GM18873 (cell line): ENCODE results near the gene AACS.
"Not testable (repeated sequence)": the region's sequence is repeated elsewhere in the genome, so short reads cannot be mapped to it uniquely, and the experiment has no call there.

Source experiments
- ATAC-seq: cut with Tn5 transposase; IDR thresholded peaks from one replicate; pipeline ENCODE4 v1.9.1; 2021; ENCODE audit warnings: mild to moderate bottlenecking, moderate library complexity, moderate number of reproducible peaks; ENCODE audit not compliant: unreplicated experiment, low FRiP score

The AACS gene

GRCh38 chr12:125090437-125090836 lies 25.2 kb downstream of the AACS start:
- ATAC-seq, result no peak

- no peak for ATAC-seq
Observed at GRCh38 chr12:125091401-125091800, 26.2 kb downstream of the AACS start.

DNA sequence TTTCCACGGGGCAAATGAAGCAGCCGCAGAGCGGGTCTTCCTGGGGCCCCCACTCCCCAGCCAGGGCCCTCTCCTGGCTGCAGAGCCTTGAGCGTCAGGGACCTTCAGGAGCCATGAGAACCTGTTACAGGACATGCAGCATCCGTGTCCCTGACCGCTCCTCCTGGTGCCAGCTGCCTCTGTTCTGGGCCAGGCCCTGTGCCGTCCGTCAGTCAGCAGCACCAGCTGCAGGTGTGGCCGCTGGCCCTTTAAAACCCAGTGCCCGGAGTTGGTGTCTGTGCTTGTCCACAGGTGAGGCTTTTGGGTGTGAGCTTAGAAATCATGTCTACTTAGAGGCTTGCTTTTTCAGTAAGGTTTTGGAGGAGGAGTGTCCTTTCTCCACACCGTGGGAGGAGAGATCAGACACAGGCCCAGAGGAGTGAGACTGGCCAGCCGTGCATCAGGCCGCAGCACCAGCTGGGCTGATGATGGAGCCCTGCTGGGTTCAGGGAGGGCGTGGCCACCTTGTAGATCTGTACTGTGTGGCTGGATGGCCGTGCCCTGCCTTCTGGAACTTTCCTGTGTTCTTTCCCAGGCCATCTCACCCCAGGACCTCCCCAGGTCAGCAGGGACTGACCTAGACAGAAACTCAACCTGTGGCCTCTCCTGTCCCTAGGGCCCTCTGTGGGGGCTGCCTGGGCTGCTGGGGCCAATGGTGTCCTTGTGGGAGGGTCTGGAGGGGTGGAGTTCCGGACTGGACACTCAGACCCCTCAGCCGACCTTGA lies 27.1 kb downstream of the AACS start:
- no peak for ATAC-seq

DNA sequence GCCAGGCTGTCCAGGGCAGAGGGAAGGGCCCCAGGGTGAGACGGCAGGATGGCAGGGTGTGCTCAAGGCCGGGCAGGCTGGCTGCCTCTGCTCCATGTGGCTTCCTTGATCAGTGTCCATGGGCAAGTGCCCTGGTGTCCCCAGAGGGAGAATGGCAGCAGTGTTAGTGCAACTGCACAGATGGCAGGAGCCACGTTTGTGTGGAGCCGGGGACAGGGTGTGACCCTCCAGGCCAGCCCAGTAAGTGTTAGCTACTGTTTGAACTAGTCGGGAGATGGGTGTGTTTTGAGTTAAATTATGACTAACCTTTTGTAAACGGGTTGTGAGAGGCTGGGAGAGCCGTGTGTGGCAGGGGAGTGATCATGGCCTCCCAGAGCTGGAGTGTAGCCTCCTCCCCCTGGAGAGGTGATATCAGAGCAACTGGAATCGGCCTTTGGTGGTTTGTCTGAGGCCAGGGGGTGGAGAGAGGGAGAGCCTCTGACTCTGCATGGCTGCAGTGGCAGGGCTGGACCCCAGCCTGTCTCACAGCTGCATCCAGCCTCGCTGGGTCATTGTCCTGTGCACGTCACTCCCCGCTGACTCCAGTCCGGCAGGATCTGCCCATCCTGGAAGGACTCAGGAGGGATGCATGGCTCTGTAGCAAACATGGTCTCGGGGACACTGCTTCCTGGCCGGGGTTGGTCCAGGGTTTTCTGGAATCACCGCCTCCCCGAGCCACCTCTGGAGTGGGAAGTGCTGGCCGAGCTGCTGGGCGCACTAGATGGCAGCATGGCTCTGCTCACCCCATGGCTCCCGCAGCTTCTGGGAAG lies 27.8 kb downstream of the AACS start:
- no peak for ATAC-seq

DNA sequence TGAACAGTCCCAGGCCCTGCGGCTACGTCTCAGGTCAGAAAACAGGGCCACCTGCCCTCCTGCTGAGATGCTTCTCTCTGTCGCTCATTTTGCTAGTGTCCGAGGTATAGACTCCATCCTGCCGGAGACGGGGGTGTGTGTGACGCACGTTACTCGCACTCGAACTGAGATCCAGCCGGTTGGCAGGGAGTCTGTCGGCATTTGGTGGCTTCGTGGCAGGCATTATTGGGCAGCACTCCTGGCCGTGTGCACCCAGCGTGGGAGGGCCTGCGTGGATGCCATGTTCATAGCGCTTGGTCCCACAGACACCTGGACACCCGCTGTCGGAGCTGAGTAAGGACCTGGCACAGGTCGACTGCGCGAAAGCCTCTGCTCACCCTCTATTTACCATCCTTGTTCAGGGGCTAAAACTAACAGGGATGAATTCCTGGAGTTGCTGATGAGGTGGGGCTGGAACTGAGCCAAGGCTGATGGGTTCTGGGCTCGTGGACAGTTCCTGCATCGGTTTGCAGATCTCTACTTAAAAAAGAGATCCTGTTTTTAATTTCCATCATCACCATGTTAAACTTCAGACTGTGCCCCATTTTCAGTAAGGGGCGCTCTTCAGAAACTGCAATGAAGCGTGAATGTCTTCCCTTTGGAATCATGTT lies 28.6 kb downstream of the AACS start:
- ATAC-seq, result no peak

GRCh38 chr12:125096894-125097293 lies 31.7 kb downstream of the AACS start:
- ATAC-seq, result no peak

DNA sequence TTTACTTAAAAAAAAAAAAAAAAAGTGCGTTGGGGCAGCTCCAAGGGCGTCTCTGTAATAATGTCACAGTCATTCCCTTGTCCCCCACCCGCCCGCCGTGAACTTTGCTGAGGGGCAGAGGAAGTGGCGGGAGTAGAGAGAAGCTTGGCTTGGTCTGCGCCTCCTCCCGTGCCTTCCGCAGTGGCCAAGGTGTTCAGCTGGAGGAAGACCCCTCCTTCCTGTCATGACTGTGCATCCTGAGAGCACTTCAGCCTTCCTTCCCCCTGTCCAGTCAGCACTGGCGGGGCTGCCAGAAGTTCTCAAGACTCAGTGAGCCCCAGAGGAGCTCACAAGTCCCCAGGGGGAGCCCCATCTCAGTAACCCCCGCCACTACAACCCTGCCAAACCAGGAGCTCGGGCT lies 32.2 kb downstream of the AACS start:
- ATAC-seq, result no peak

GRCh38 chr12:125098676-125099408 lies 33.6 kb downstream of the AACS start:
- ATAC-seq, result no peak

DNA sequence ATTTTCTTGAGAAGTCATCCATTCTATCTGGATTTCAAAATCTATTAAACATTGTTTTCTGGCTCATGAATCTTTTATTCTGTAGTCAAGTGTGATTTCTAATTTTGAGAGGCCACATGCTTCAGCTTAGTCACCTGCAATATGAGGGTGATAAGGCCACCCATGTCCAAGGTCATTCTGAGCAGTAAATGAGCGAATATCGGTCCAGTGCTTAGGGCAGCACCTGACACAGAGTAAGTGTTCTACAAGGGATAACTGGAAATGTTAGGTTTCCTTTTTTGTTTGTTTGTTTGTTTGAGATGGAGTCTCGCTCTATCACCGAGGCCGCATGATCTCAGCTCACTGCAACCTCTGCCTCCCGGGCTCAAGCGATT lies 34.2 kb downstream of the AACS start:
- no peak for ATAC-seq

DNA sequence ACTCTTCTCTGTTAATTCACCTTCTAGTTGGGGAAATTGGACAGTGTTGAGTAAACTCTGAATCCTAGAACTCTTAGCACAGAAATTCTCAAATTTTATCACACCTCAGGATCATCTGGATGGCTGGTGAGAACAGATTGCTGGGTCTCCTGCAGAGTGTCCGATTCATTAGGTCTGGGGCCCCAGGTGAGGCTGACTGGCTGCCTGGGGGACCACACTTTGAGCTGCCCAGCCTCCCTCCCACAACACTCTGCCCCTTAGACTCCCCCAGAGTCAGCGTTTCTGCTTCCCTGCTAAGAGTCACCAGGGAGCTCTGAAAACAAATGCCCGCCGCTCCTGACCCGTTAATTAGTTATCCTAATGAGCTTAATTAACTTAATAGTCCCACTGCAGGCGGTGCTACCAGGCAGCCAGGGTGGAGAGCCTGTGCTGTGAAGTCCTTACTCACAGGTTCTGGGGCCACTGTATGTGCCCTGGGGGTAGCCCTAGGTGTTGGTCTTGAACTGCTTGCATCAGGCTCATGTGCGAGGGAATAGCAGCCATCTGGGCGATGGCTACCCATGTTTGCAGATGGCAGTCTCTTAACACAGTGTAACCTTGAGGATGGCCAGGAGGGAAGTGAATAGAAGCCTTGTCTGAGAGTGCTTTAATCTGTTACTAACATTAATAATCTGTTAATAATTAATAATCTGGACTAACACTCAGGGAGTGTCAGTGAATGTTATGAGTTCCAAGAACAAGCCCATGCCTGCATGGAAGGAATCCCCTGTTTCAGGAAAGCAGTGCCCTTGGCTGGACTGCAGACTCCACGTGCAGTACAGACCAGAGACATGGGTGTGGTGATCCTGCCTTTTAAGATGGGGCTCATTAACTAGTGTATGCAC lies 35.6 kb downstream of the AACS start:
- no peak for ATAC-seq

- no peak for ATAC-seq
Observed at GRCh38 chr12:125104982-125105381, 39.7 kb downstream of the AACS start.

GRCh38 chr12:125105600-125105999 lies 40.4 kb downstream of the AACS start:
- ATAC-seq, result no peak

DNA sequence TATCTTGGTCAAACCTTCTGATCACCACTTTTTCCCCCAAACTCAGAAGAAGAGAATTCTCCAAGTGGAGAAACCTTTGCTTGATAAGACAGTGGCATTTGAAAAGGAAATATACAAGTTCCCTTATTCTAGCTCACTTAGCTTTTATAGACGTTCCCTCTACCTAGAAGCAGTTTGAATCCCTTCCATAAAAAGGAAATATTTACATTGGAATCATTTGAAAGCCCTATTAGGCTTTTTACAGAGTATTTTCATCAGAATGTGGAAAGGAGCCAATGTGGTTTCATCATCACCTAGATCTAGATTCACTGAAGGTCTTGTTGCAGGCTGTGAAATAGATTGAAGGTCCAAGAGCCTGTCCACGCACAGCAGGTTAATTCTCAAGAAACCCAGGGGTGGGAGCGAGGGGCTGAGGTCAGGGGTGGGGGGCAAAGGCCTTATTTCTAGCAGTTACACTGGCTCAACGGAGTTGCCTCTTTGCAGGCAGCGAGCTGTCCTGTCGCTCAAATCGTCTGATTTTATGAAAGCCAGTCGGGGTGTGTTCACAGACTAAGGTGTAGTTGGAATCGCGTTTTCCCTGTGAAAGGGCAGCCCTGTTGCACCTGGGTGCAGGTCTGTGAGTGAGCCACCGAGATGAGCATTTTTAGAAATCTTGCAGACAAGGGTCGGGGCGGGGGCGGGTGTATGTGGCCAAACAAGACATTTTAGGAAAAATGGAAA lies 45.6 kb downstream of the AACS start:
- ATAC-seq, result no peak

DNA sequence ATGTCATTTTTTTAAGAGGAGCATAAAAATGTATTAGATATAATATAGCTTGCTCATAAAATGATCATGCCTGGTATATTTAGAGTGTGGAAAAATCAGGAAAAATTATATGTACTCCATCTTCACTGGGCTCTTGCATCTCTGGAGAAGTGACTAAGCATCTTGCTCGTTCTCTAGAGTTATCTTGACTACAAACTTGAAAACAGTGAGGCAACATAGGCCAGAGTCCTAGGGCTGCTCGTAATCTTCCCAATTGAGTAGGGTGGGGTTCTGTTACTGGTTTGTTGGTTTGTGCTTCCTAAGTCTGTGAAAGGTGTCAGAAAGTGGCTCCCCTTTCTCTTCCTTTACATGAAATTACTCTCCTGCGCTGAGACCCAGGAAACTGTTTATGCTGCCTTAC lies 46.2 kb downstream of the AACS start:
- no peak for ATAC-seq

GRCh38 chr12:125112614-125113013 lies 47.4 kb downstream of the AACS start:
- ATAC-seq, result not testable (repeated sequence)

DNA sequence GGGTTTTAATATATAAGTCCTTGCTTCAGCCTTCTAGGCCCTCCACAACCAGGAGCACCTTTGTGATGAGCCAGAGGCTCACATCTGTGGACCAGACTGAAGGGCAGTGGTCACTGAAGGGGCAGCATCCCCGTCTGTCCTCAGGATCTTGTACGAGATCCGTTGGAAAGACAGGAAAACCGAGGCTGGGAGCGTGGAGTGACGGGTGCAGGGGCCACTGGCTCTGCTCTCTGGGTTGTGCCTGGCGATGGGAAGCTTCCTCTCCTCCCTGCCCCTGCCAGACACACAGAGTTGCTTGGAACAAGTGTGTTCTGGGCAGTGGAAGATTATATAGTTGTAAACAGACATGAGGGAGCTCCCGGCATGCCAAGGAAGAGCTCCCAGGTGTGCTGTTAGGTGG lies 48.0 kb downstream of the AACS start:
- no peak for ATAC-seq

DNA sequence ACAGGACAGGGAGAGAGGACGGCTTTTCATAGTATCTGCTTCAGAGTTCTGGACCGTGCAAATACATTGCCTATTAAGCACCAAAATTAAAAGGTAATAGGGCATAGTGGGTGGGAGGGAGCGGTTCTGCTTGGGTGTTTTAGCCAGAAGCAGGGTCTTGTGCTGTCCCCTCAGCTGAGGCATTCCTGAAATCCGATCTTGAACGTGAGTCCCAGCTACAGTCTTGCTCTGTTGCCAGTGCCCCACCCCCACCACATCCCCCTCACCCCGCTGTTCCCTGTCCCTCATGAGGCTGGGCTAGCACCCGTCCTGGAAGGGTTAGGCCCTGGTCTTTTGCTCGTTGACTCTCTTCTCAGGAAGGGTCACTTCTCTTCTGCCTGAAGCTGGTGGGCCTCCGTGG lies 48.6 kb downstream of the AACS start:
- no peak for ATAC-seq

DNA sequence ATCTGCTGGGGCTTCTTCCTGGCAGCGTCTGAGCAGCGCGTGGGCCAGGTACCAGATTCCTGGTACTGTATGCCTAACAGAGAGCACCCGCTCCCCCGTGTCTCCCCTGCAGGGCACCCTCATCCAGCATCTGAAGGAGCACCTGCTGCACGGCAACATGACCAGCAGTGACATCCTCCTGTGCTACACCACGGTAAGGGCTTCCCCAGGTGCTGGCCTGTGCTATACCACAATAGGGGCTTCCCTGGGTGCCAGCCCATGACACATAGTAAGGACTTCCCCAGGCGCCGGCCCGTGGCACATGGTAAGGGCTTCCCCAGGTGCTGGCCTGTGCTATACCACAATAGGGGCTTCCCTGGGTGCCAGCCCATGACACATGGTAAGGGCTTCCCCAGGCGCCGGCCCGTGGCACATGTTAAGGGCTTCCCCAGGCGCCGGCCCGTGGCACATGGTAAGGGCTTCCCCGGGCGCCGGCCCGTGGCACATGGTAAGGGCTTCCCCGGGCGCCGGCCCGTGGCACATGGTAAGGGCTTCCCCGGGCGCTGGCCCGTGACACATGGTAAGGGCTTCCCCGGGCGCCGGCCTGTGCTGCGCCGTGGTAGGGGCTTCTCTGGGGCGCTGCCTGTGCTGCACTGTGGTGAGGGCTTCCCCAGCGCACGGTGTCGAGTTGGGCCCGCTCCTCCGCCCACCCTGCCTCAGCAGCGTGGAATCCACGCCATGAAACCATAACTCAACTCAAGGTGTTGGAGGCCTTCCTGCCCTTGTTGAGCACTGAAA lies 49.3 kb downstream of the AACS start:
- ATAC-seq, result peak; percentile 69
